ENCODE measurements around the gene MAT2B. TPM values are rescaled to one million over a fixed set of nuclear protein-coding genes. Genes with fewer than 3 reads are reported as not detected.

The MAT2B gene
- total RNA-seq, 4 donors from 2014 or later = 41.4 to 70.5 (median 54.8) TPM

GRCh38 chr5:163544041-163544440 lies 38.6 kb downstream of the MAT2B start:
- TF ChIP-seq CTCF (IDR thresholded peaks at IDR 0.05) = no peak
- TF ChIP-seq EP300 (IDR thresholded peaks at IDR 0.05) = no peak
- Histone ChIP-seq H3K36me3 (no peaks in the 10 kb centered on the region), H3K4me1 (no peaks in the 10 kb centered on the region), H3K9me3 (no peaks in the 10 kb centered on the region), H3K27ac (no peak overlapping the region), H3K4me3 (no peak overlapping the region), H3K27me3 (no peaks in the 10 kb centered on the region)
- no peak for ATAC-seq
- WGBS, 2 donors (ENCODE audit: low coverage in 1 of 2) = 60 to 85% methylated on average over 2 to 4 of the region's 4 CpGs

GRCh38 chr5:163544836-163545235 lies 39.4 kb downstream of the MAT2B start:
- no peak overlapping the region for H3K27ac ChIP-seq
- WGBS, 2 donors (ENCODE audit: low coverage in 1 of 2) = 76% methylated on average over 4 of the region's 4 CpGs; no CpG with 5 or more reads in 1 of the 2 donors
- no peak for ATAC-seq
- H3K36me3 ChIP-seq = no peaks in the 10 kb centered on the region
- no peaks in the 10 kb centered on the region for H3K4me1 ChIP-seq
- no peak overlapping the region for H3K4me3 ChIP-seq
- no peaks in the 10 kb centered on the region for H3K27me3 ChIP-seq
- TF ChIP-seq CTCF (IDR thresholded peaks at IDR 0.05) = no peak
- no peaks in the 10 kb centered on the region for H3K9me3 ChIP-seq

GRCh38 chr5:163548649-163549048 lies 43.2 kb downstream of the MAT2B start:
- peaks cover 2% of the 10 kb centered on the region for H3K27me3 ChIP-seq

GRCh38 chr5:163551156-163551555 lies 45.7 kb downstream of the MAT2B start:
- H3K27me3 ChIP-seq = peaks cover 4% of the 10 kb centered on the region
- no peaks in the 10 kb centered on the region for H3K9me3 ChIP-seq
- no peak overlapping the region for H3K4me3 ChIP-seq
- no peaks in the 10 kb centered on the region for H3K4me1 ChIP-seq
- no peak for ATAC-seq
- no peaks in the 10 kb centered on the region for H3K36me3 ChIP-seq
- 83 to 100% methylated on average over 3 of the region's 3 CpGs for WGBS, 2 donors (ENCODE audit: low coverage in 1 of 2)
- no peak for TF ChIP-seq POLR2A (IDR thresholded peaks at IDR 0.05)
- no peak for TF ChIP-seq POLR2AphosphoS5 (IDR thresholded peaks at IDR 0.05)
- TF ChIP-seq EP300 (IDR thresholded peaks at IDR 0.05) = no peak
- no peak for TF ChIP-seq CTCF (IDR thresholded peaks at IDR 0.05)
- no peak overlapping the region for H3K27ac ChIP-seq

More at GRCh38 chr5:163548649-163549048, 43.2 kb downstream of the MAT2B start:
- TF ChIP-seq POLR2AphosphoS5 (IDR thresholded peaks at IDR 0.05) = no peak
- TF ChIP-seq EP300 (IDR thresholded peaks at IDR 0.05) = no peak
- no peak for TF ChIP-seq POLR2A (IDR thresholded peaks at IDR 0.05)
- no peak for TF ChIP-seq CTCF (IDR thresholded peaks at IDR 0.05)
- Histone ChIP-seq H3K9me3 (no peaks in the 10 kb centered on the region), H3K27ac (no peak overlapping the region), H3K4me3 (no peak overlapping the region), H3K4me1 (no peaks in the 10 kb centered on the region), H3K36me3 (no peaks in the 10 kb centered on the region)
- ATAC-seq = no peak
- WGBS, 2 donors (ENCODE audit: low coverage in 1 of 2) = 72 to 88% methylated on average over 4 to 5 of the region's 5 CpGs

- H3K9me3 ChIP-seq = no peaks in the 10 kb centered on the region
- ATAC-seq = no peak
- no peaks in the 10 kb centered on the region for H3K36me3 ChIP-seq
- WGBS, 2 donors (ENCODE audit: low coverage in 1 of 2) = 91 to 100% methylated on average over 1 of the region's 1 CpG
- H3K4me1 ChIP-seq = no peaks in the 10 kb centered on the region
- H3K4me3 ChIP-seq = no peak overlapping the region
- TF ChIP-seq POLR2A (IDR thresholded peaks at IDR 0.05) = no peak
- no peak for TF ChIP-seq CTCF (IDR thresholded peaks at IDR 0.05)
- no peak for TF ChIP-seq EP300 (IDR thresholded peaks at IDR 0.05)
- TF ChIP-seq POLR2AphosphoS5 (IDR thresholded peaks at IDR 0.05) = no peak
- peaks cover 4% of the 10 kb centered on the region for H3K27me3 ChIP-seq
- no peak overlapping the region for H3K27ac ChIP-seq
Observed at GRCh38 chr5:163552536-163552935, 47.1 kb downstream of the MAT2B start.
